Measurements from ENCODE around the gene UBE2Z.
"Not testable (repeated sequence)": the region's sequence is repeated elsewhere in the genome, so short reads cannot be mapped to it uniquely, and the experiment has no call there.

Gene UBE2Z

GRCh38 chr17:48930435-48930873 is 22.2 kb downstream of the UBE2Z start:
- Histone ChIP-seq H3K27me3 (ENCODE audit: control insufficient read depth, insufficient read depth, low read length) (no peaks in the 10 kb centered on the region), H3K9me3 (ENCODE audit: control insufficient read depth, insufficient read depth, low read length) (no peaks in the 10 kb centered on the region), H3K4me3 (ENCODE audit: low read depth, low read length) (no peak overlapping the region), H3K9ac (ENCODE audit: low read depth, low read length) (no peak overlapping the region), H3K4me1 (ENCODE audit: control insufficient read depth, insufficient read depth, low read length) (no peaks in the 10 kb centered on the region), H3K36me3 (ENCODE audit: control insufficient read depth, insufficient read depth, low read length) (peaks cover 50% of the 10 kb centered on the region)

GRCh38 chr17:48933035-48933434 is 24.8 kb downstream of the UBE2Z start:
- H3K9me3 ChIP-seq (ENCODE audit: control insufficient read depth, insufficient read depth, low read length), result no peaks in the 10 kb centered on the region
- H3K4me3 ChIP-seq (ENCODE audit: low read depth, low read length), result no peak overlapping the region
- H3K27me3 ChIP-seq (ENCODE audit: control insufficient read depth, insufficient read depth, low read length), result no peaks in the 10 kb centered on the region
- H3K36me3 ChIP-seq (ENCODE audit: control insufficient read depth, insufficient read depth, low read length), result peaks cover 46% of the 10 kb centered on the region
- H3K4me1 ChIP-seq (ENCODE audit: control insufficient read depth, insufficient read depth, low read length), result no peaks in the 10 kb centered on the region
- no peak overlapping the region for H3K9ac ChIP-seq (ENCODE audit: low read depth, low read length)

- Histone ChIP-seq H3K36me3 (ENCODE audit: control insufficient read depth, insufficient read depth, low read length) (peaks cover 11% of the 10 kb centered on the region), H3K4me3 (ENCODE audit: low read depth, low read length) (peak within 1 kb of the TSS; percentile 94), H3K9me3 (ENCODE audit: control insufficient read depth, insufficient read depth, low read length) (no peaks in the 10 kb centered on the region), H3K4me1 (ENCODE audit: control insufficient read depth, insufficient read depth, low read length) (peaks cover 5% of the 10 kb centered on the region), H3K27me3 (ENCODE audit: control insufficient read depth, insufficient read depth, low read length) (no peaks in the 10 kb centered on the region), H3K9ac (ENCODE audit: low read depth, low read length) (peak within 1 kb of the TSS; percentile 97)
These were observed 36.5 kb downstream of the UBE2Z start, which contains the start of gene SNF8 for GRCh38 chr17:48944515-48945260. SNF8 (minus strand) TSS chr17:48944842; CDS start chr17:48944734, 108 bp downstream.

- peak overlapping the region; percentile 97 for H3K9ac ChIP-seq (ENCODE audit: low read depth, low read length)
- H3K4me3 ChIP-seq (ENCODE audit: low read depth, low read length), result peak overlapping the region; percentile 94
- not testable (repeated sequence) for H3K36me3 ChIP-seq (ENCODE audit: control insufficient read depth, insufficient read depth, low read length); H3K4me1 ChIP-seq (ENCODE audit: control insufficient read depth, insufficient read depth, low read length); H3K9me3 ChIP-seq (ENCODE audit: control insufficient read depth, insufficient read depth, low read length); H3K27me3 ChIP-seq (ENCODE audit: control insufficient read depth, insufficient read depth, low read length)
These were observed 37.0 kb downstream of the UBE2Z start for GRCh38 chr17:48945261-48945651.

GRCh38 chr17:48951572-48951971 is 43.4 kb downstream of the UBE2Z start:
- no peaks in the 10 kb centered on the region for H3K27me3 ChIP-seq (ENCODE audit: control insufficient read depth, insufficient read depth, low read length)
- no peak overlapping the region for H3K4me3 ChIP-seq (ENCODE audit: low read depth, low read length)
- H3K36me3 ChIP-seq (ENCODE audit: control insufficient read depth, insufficient read depth, low read length), result no peaks in the 10 kb centered on the region
- no peaks in the 10 kb centered on the region for H3K9me3 ChIP-seq (ENCODE audit: control insufficient read depth, insufficient read depth, low read length)
- no peak overlapping the region for H3K9ac ChIP-seq (ENCODE audit: low read depth, low read length)
- H3K4me1 ChIP-seq (ENCODE audit: control insufficient read depth, insufficient read depth, low read length), result peaks cover 6% of the 10 kb centered on the region

- H3K9me3 ChIP-seq (ENCODE audit: control insufficient read depth, insufficient read depth, low read length), result no peaks in the 10 kb centered on the region
- H3K4me3 ChIP-seq (ENCODE audit: low read depth, low read length), result no peak overlapping the region
- H3K36me3 ChIP-seq (ENCODE audit: control insufficient read depth, insufficient read depth, low read length), result no peaks in the 10 kb centered on the region
- H3K4me1 ChIP-seq (ENCODE audit: control insufficient read depth, insufficient read depth, low read length), result peaks cover 6% of the 10 kb centered on the region
- H3K27me3 ChIP-seq (ENCODE audit: control insufficient read depth, insufficient read depth, low read length), result no peaks in the 10 kb centered on the region
- no peak overlapping the region for H3K9ac ChIP-seq (ENCODE audit: low read depth, low read length)
These were observed 44.7 kb downstream of the UBE2Z start for GRCh38 chr17:48952904-48953303.

GRCh38 chr17:48954300-48954755 is 46.1 kb downstream of the UBE2Z start:
- H3K4me1 ChIP-seq (ENCODE audit: control insufficient read depth, insufficient read depth, low read length), result peaks cover 6% of the 10 kb centered on the region
- no peaks in the 10 kb centered on the region for H3K36me3 ChIP-seq (ENCODE audit: control insufficient read depth, insufficient read depth, low read length)
- H3K4me3 ChIP-seq (ENCODE audit: low read depth, low read length), result no peak overlapping the region
- no peak overlapping the region for H3K9ac ChIP-seq (ENCODE audit: low read depth, low read length)
- H3K27me3 ChIP-seq (ENCODE audit: control insufficient read depth, insufficient read depth, low read length), result no peaks in the 10 kb centered on the region
- no peaks in the 10 kb centered on the region for H3K9me3 ChIP-seq (ENCODE audit: control insufficient read depth, insufficient read depth, low read length)

- Histone ChIP-seq H3K27me3 (ENCODE audit: control insufficient read depth, insufficient read depth, low read length) (no peaks in the 10 kb centered on the region), H3K36me3 (ENCODE audit: control insufficient read depth, insufficient read depth, low read length) (no peaks in the 10 kb centered on the region), H3K4me3 (ENCODE audit: low read depth, low read length) (peak overlapping the region; percentile 10), H3K9me3 (ENCODE audit: control insufficient read depth, insufficient read depth, low read length) (no peaks in the 10 kb centered on the region), H3K4me1 (ENCODE audit: control insufficient read depth, insufficient read depth, low read length) (peaks cover 13% of the 10 kb centered on the region), H3K9ac (ENCODE audit: low read depth, low read length) (no peak overlapping the region)
These were observed 52.8 kb downstream of the UBE2Z start for GRCh38 chr17:48960834-48961515.

GRCh38 chr17:48961516-48962233 is 53.5 kb downstream of the UBE2Z start:
- Histone ChIP-seq H3K4me3 (ENCODE audit: low read depth, low read length) (peak overlapping the region; percentile 10), H3K4me1 (ENCODE audit: control insufficient read depth, insufficient read depth, low read length) (peaks cover 13% of the 10 kb centered on the region), H3K27me3 (ENCODE audit: control insufficient read depth, insufficient read depth, low read length) (no peaks in the 10 kb centered on the region), H3K9me3 (ENCODE audit: control insufficient read depth, insufficient read depth, low read length) (no peaks in the 10 kb centered on the region), H3K9ac (ENCODE audit: low read depth, low read length) (no peak overlapping the region), H3K36me3 (ENCODE audit: control insufficient read depth, insufficient read depth, low read length) (no peaks in the 10 kb centered on the region)

- Histone ChIP-seq H3K9ac (ENCODE audit: low read depth, low read length) (no peak overlapping the region), H3K4me3 (ENCODE audit: low read depth, low read length) (no peak overlapping the region), H3K4me1 (ENCODE audit: control insufficient read depth, insufficient read depth, low read length) (peaks cover 16% of the 10 kb centered on the region), H3K27me3 (ENCODE audit: control insufficient read depth, insufficient read depth, low read length) (peaks cover 2% of the 10 kb centered on the region), H3K36me3 (ENCODE audit: control insufficient read depth, insufficient read depth, low read length) (no peaks in the 10 kb centered on the region), H3K9me3 (ENCODE audit: control insufficient read depth, insufficient read depth, low read length) (no peaks in the 10 kb centered on the region)
These were observed 62.0 kb downstream of the UBE2Z start for GRCh38 chr17:48970224-48970623.

GRCh38 chr17:48970865-48971687 is 62.9 kb downstream of the UBE2Z start:
- Histone ChIP-seq H3K27me3 (ENCODE audit: control insufficient read depth, insufficient read depth, low read length) (peaks cover 2% of the 10 kb centered on the region), H3K4me3 (ENCODE audit: low read depth, low read length) (no peak overlapping the region), H3K9ac (ENCODE audit: low read depth, low read length) (no peak overlapping the region), H3K36me3 (ENCODE audit: control insufficient read depth, insufficient read depth, low read length) (no peaks in the 10 kb centered on the region), H3K4me1 (ENCODE audit: control insufficient read depth, insufficient read depth, low read length) (peaks cover 14% of the 10 kb centered on the region), H3K9me3 (ENCODE audit: control insufficient read depth, insufficient read depth, low read length) (no peaks in the 10 kb centered on the region)
